ENCODE measurements around the gene SNAI3.

SNAI3 gene

GRCh38 chr16:88655733-88656281 lies 30.5 kb downstream of the SNAI3 start:
- no peaks in the 10 kb centered on the region for H3K9me3 ChIP-seq (ENCODE audit: insufficient read depth, low read length)
- H2AFZ ChIP-seq (ENCODE audit: low read depth, low read length, severe bottlenecking), result no peak overlapping the region
- TF ChIP-seq CTCF (IDR thresholded peaks at IDR 0.05; ENCODE audit: insufficient read depth, low read length, poor library complexity, severe bottlenecking) (no peak), EZH2phosphoT487 (conservative IDR thresholded peaks at IDR 0.05; ENCODE audit: low read length) (no peak)
- H3K27ac ChIP-seq (ENCODE audit: low read depth, low read length), result no peak overlapping the region
- no peak overlapping the region for H3K4me3 ChIP-seq (ENCODE audit: insufficient read depth, low read length, poor library complexity, severe bottlenecking)
- no peaks in the 10 kb centered on the region for H3K36me3 ChIP-seq (ENCODE audit: low read length)
- H3K9me2 ChIP-seq (replicated peaks; ENCODE audit: insufficient read depth, low read length), result no peaks in the 10 kb centered on the region
- no peaks in the 10 kb centered on the region for H3F3A ChIP-seq (ENCODE audit: insufficient read depth)
- no peak overlapping the region for H3K9ac ChIP-seq (ENCODE audit: low read length)
- H3K4me2 ChIP-seq (ENCODE audit: low read depth, low read length, poor library complexity, severe bottlenecking), result no peak overlapping the region
- H3K27me3 ChIP-seq (ENCODE audit: low read length), result no peaks in the 10 kb centered on the region
- peaks cover 18% of the 10 kb centered on the region for H3K79me2 ChIP-seq (ENCODE audit: insufficient read depth, low read length)
- no peaks in the 10 kb centered on the region for H4K20me1 ChIP-seq (ENCODE audit: low read depth, low read length)

GRCh38 chr16:88655053-88655732 lies 31.1 kb downstream of the SNAI3 start:
- no peaks in the 10 kb centered on the region for H3K36me3 ChIP-seq (ENCODE audit: low read length)
- no peaks in the 10 kb centered on the region for H3K9me2 ChIP-seq (replicated peaks; ENCODE audit: insufficient read depth, low read length)
- H3K9ac ChIP-seq (ENCODE audit: low read length), result no peak overlapping the region
- H3K27ac ChIP-seq (ENCODE audit: low read depth, low read length), result no peak overlapping the region
- no peak overlapping the region for H2AFZ ChIP-seq (ENCODE audit: low read depth, low read length, severe bottlenecking)
- no peak for TF ChIP-seq EZH2phosphoT487 (conservative IDR thresholded peaks at IDR 0.05; ENCODE audit: low read length)
- no peak for TF ChIP-seq CTCF (IDR thresholded peaks at IDR 0.05; ENCODE audit: insufficient read depth, low read length, poor library complexity, severe bottlenecking)
- peaks cover under 1% of the 10 kb centered on the region; the same call in 1 of the 2 replicates for H4K20me1 ChIP-seq (ENCODE audit: low read depth, low read length)
- no peaks in the 10 kb centered on the region for H3F3A ChIP-seq (ENCODE audit: insufficient read depth)
- no peak overlapping the region for H3K4me3 ChIP-seq (ENCODE audit: insufficient read depth, low read length, poor library complexity, severe bottlenecking)
- peaks cover 19% of the 10 kb centered on the region for H3K79me2 ChIP-seq (ENCODE audit: insufficient read depth, low read length)
- H3K9me3 ChIP-seq (ENCODE audit: insufficient read depth, low read length), result no peaks in the 10 kb centered on the region
- H3K4me2 ChIP-seq (ENCODE audit: low read depth, low read length, poor library complexity, severe bottlenecking), result no peak overlapping the region
- H3K27me3 ChIP-seq (ENCODE audit: low read length), result no peaks in the 10 kb centered on the region

- Histone ChIP-seq H3K36me3 (ENCODE audit: low read length) (no peaks in the 10 kb centered on the region), H3K9me3 (ENCODE audit: insufficient read depth, low read length) (no peaks in the 10 kb centered on the region), H4K20me1 (ENCODE audit: low read depth, low read length) (peaks cover 7% of the 10 kb centered on the region; the same call in 1 of the 2 replicates), H3K4me2 (ENCODE audit: low read depth, low read length, poor library complexity, severe bottlenecking) (no peak overlapping the region), H3K4me3 (ENCODE audit: insufficient read depth, low read length, poor library complexity, severe bottlenecking) (no peak overlapping the region), H3K27ac (ENCODE audit: low read depth, low read length) (no peak overlapping the region), H3K27me3 (ENCODE audit: low read length) (no peaks in the 10 kb centered on the region), H2AFZ (ENCODE audit: low read depth, low read length, severe bottlenecking) (no peak overlapping the region), H3K9me2 (replicated peaks; ENCODE audit: insufficient read depth, low read length) (no peaks in the 10 kb centered on the region), H3K9ac (ENCODE audit: low read length) (no peak overlapping the region), H3F3A (ENCODE audit: insufficient read depth) (no peaks in the 10 kb centered on the region), H3K79me2 (ENCODE audit: insufficient read depth, low read length) (peaks cover 19% of the 10 kb centered on the region)
- TF ChIP-seq EZH2phosphoT487 (conservative IDR thresholded peaks at IDR 0.05; ENCODE audit: low read length), result no peak
- TF ChIP-seq CTCF (IDR thresholded peaks at IDR 0.05; ENCODE audit: insufficient read depth, low read length, poor library complexity, severe bottlenecking), result no peak
These were observed 31.8 kb downstream of the SNAI3 start for GRCh38 chr16:88654363-88655052.

Data from SU-DHL-6 (cell line).